Measurements from ENCODE around the gene PRIMPOL. TPM values are rescaled to one million over a fixed set of nuclear protein-coding genes. Genes with fewer than 3 reads are reported as not detected.
A peak's percentile ranks its signal among the peaks of the same experiment; 100 is the strongest.
"Not testable (repeated sequence)": the region's sequence is repeated elsewhere in the genome, so short reads cannot be mapped to it uniquely, and the experiment has no call there.

Gene PRIMPOL
- total and polyA plus RNA-seq, 5 donors from 2014 or later, result 10.1 to 20.1 (median 16.5) TPM

- H3K9me3 Mint-ChIP-seq, result no peaks in the 10 kb centered on the region
- H3K4me1 ChIP-seq (ENCODE audit: control insufficient read depth, insufficient read depth, low read length, poor library complexity, severe bottlenecking), result peaks cover 37% of the 10 kb centered on the region
- H3K27me3 Mint-ChIP-seq, result no peaks in the 10 kb centered on the region
- H3K36me3 ChIP-seq (ENCODE audit: control insufficient read depth, insufficient read depth, low read length), result peaks cover 7% of the 10 kb centered on the region
- H3K27me3 ChIP-seq (ENCODE audit: control insufficient read depth, insufficient read depth, low read length), result no peaks in the 10 kb centered on the region
- H3K9me3 ChIP-seq (ENCODE audit: control insufficient read depth in 2 of 2, low read length in 2 of 2), result no peaks in the 10 kb centered on the region
- peaks cover 17% of the 10 kb centered on the region for H3K36me3 Mint-ChIP-seq
- ATAC-seq (ENCODE audit: low read depth in 2 of 2), result no peak
- H3K4me1 Mint-ChIP-seq, result peaks cover 22 to 53% (median 37%) of the 10 kb centered on the region in 4 donors
- H3K27ac Mint-ChIP-seq, result peak overlapping the region; percentile 63 to 93 (median 93)
- DNase-seq, result no peak
- peak overlapping the region; percentile 93 to 97 (median 94) for H3K4me3 Mint-ChIP-seq
- H3K27ac ChIP-seq (ENCODE audit: insufficient read depth, low read length, poor library complexity, severe bottlenecking), result peak overlapping the region; percentile 82
- H3K4me3 ChIP-seq (ENCODE audit: low read depth, low read length), result peak overlapping the region; percentile 89
These were observed 675 bp downstream of the PRIMPOL start for GRCh38 chr4:184649971-184650855.

GRCh38 chr4:184651899-184652298, 2.4 kb downstream of the PRIMPOL start:
- DNase-seq (no peak), ATAC-seq (ENCODE audit: low read depth in 2 of 2) (no peak)
- H3K4me1 ChIP-seq (ENCODE audit: control insufficient read depth, insufficient read depth, low read length, poor library complexity, severe bottlenecking), result peaks cover 20% of the 10 kb centered on the region
- peaks cover 2% of the 10 kb centered on the region for H3K36me3 ChIP-seq (ENCODE audit: control insufficient read depth, insufficient read depth, low read length)
- peak overlapping the region in 1 of 3 donors; percentile 22 for H3K27ac Mint-ChIP-seq
- H3K27me3 Mint-ChIP-seq, result no peaks in the 10 kb centered on the region
- H3K9me3 Mint-ChIP-seq, result no peaks in the 10 kb centered on the region
- peak overlapping the region in 2 of 4 donors; percentile 55 to 74 for H3K4me3 Mint-ChIP-seq
- no peak overlapping the region for H3K4me3 ChIP-seq (ENCODE audit: low read depth, low read length)
- no peaks in the 10 kb centered on the region for H3K9me3 ChIP-seq (ENCODE audit: control insufficient read depth in 2 of 2, low read length in 2 of 2)
- no peak overlapping the region for H3K27ac ChIP-seq (ENCODE audit: insufficient read depth, low read length, poor library complexity, severe bottlenecking)
- no peaks in the 10 kb centered on the region for H3K27me3 ChIP-seq (ENCODE audit: control insufficient read depth, insufficient read depth, low read length)
- peaks cover 10 to 36% (median 23%) of the 10 kb centered on the region in 4 donors for H3K4me1 Mint-ChIP-seq
- peaks cover 9% of the 10 kb centered on the region for H3K36me3 Mint-ChIP-seq

DNA sequence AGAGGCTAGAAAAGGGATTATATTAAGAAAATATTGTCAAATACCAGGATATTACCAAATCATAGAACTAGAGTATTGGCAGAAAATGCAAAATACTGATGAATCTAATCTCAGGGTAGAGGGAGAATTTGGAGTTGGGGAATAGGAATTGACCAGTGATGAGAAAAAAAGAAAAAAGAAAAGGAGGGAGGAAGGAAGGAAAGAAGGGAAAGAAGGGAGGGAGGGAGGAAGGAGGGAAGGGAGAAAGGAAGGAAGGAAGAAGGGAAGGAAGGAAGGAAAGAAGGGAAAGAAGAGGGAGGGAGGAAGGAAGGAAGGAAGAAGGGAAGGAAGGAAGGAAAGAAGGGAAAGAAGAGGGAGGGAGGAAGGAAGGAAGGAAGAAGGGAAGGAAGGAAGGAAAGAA, 3.1 kb downstream of the PRIMPOL start:
- H3K36me3 ChIP-seq (ENCODE audit: control insufficient read depth, insufficient read depth, low read length); ATAC-seq (ENCODE audit: low read depth in 2 of 2); H3K9me3 Mint-ChIP-seq; H3K4me3 Mint-ChIP-seq; H3K27me3 Mint-ChIP-seq; H3K9me3 ChIP-seq (ENCODE audit: control insufficient read depth in 2 of 2, low read length in 2 of 2); H3K27ac Mint-ChIP-seq; DNase-seq; H3K4me3 ChIP-seq (ENCODE audit: low read depth, low read length); H3K27ac ChIP-seq (ENCODE audit: insufficient read depth, low read length, poor library complexity, severe bottlenecking); H3K27me3 ChIP-seq (ENCODE audit: control insufficient read depth, insufficient read depth, low read length): not testable (repeated sequence)
- Mint-ChIP-seq H3K4me1 (peaks cover 8 to 28% (median 15%) of the 10 kb centered on the region in 4 donors), H3K36me3 (peaks cover 13% of the 10 kb centered on the region)
- peaks cover 12% of the 10 kb centered on the region for H3K4me1 ChIP-seq (ENCODE audit: control insufficient read depth, insufficient read depth, low read length, poor library complexity, severe bottlenecking)

DNA sequence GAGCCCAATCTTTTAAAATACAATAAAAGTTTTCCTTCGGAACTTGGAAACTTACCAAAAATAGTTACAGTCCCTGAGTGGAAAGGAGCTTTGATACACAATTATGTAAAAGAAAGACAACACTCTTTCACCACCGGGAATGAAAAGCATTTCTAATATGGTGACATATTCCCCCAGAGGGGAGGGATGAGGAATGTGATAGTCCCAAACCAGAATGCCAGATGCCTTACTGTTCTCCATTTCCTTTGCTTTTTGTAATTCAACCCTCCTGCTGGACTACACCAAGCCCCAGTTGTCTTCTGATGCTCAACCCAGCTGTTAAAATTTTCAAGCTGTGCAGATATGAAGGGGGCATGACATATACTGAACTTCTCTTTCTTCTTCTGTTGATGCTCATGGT, 4.1 kb downstream of the PRIMPOL start:
- Mint-ChIP-seq H3K27me3 (no peaks in the 10 kb centered on the region), H3K36me3 (peaks cover 13% of the 10 kb centered on the region), H3K9me3 (no peaks in the 10 kb centered on the region), H3K27ac (no peak overlapping the region), H3K4me3 (peak overlapping the region in 2 of 4 donors; percentile 1 to 36), H3K4me1 (peaks cover 8 to 20% (median 13%) of the 10 kb centered on the region in 4 donors)
- H3K36me3 ChIP-seq (ENCODE audit: control insufficient read depth, insufficient read depth, low read length), result peaks cover 6% of the 10 kb centered on the region
- peaks cover 6% of the 10 kb centered on the region for H3K4me1 ChIP-seq (ENCODE audit: control insufficient read depth, insufficient read depth, low read length, poor library complexity, severe bottlenecking)
- no peak overlapping the region for H3K4me3 ChIP-seq (ENCODE audit: low read depth, low read length)
- no peaks in the 10 kb centered on the region for H3K27me3 ChIP-seq (ENCODE audit: control insufficient read depth, insufficient read depth, low read length)
- no peaks in the 10 kb centered on the region for H3K9me3 ChIP-seq (ENCODE audit: control insufficient read depth in 2 of 2, low read length in 2 of 2)
- no peak for DNase-seq
- no peak for ATAC-seq (ENCODE audit: low read depth in 2 of 2)
- no peak overlapping the region for H3K27ac ChIP-seq (ENCODE audit: insufficient read depth, low read length, poor library complexity, severe bottlenecking)

- no peak for ATAC-seq (ENCODE audit: low read depth in 2 of 2)
- Histone ChIP-seq H3K36me3 (ENCODE audit: control insufficient read depth, insufficient read depth, low read length) (peaks cover 6% of the 10 kb centered on the region), H3K27me3 (ENCODE audit: control insufficient read depth, insufficient read depth, low read length) (no peaks in the 10 kb centered on the region), H3K4me1 (ENCODE audit: control insufficient read depth, insufficient read depth, low read length, poor library complexity, severe bottlenecking) (no peaks in the 10 kb centered on the region), H3K9me3 (ENCODE audit: control insufficient read depth in 2 of 2, low read length in 2 of 2) (no peaks in the 10 kb centered on the region), H3K4me3 (ENCODE audit: low read depth, low read length) (no peak overlapping the region), H3K27ac (ENCODE audit: insufficient read depth, low read length, poor library complexity, severe bottlenecking) (no peak overlapping the region)
- Mint-ChIP-seq H3K27me3 (no peaks in the 10 kb centered on the region), H3K36me3 (peaks cover 20% of the 10 kb centered on the region), H3K4me3 (no peak overlapping the region), H3K4me1 (peaks cover 0 to 11% (median 3%) of the 10 kb centered on the region in 4 donors), H3K27ac (no peak overlapping the region), H3K9me3 (no peaks in the 10 kb centered on the region)
- no peak for DNase-seq
These were observed 6.6 kb downstream of the PRIMPOL start for GRCh38 chr4:184655889-184656869.

DNA sequence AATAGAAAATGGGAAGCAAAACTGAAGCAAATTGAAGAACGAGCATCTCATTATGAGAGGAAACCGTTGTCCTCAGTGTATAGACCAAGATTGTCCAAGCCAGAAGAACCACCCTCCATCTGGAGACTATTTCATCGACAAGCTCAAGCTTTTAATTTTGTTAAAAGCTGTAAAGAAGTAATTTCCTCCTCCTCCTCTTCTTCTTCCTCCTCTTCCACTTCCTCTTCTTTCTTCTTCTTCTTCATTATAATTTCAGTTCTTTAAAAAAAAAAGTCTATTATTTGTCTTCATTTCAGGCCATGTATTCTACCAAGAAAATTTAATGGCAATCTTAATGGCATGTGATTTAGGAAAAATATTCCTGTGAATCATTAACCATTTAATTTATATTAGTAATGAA, 7.6 kb downstream of the PRIMPOL start:
- no peaks in the 10 kb centered on the region for H3K27me3 Mint-ChIP-seq
- H3K4me1 Mint-ChIP-seq, result peaks cover 0 to 5% (median 2%) of the 10 kb centered on the region in 4 donors
- DNase-seq (no peak), ATAC-seq (ENCODE audit: low read depth in 2 of 2) (no peak)
- H3K27me3 ChIP-seq (ENCODE audit: control insufficient read depth, insufficient read depth, low read length), result no peaks in the 10 kb centered on the region
- no peak overlapping the region for H3K27ac ChIP-seq (ENCODE audit: insufficient read depth, low read length, poor library complexity, severe bottlenecking)
- H3K9me3 Mint-ChIP-seq, result no peaks in the 10 kb centered on the region
- H3K4me3 Mint-ChIP-seq, result no peak overlapping the region
- H3K36me3 ChIP-seq (ENCODE audit: control insufficient read depth, insufficient read depth, low read length), result peaks cover 6% of the 10 kb centered on the region
- no peaks in the 10 kb centered on the region for H3K9me3 ChIP-seq (ENCODE audit: control insufficient read depth in 2 of 2, low read length in 2 of 2)
- no peaks in the 10 kb centered on the region for H3K4me1 ChIP-seq (ENCODE audit: control insufficient read depth, insufficient read depth, low read length, poor library complexity, severe bottlenecking)
- H3K27ac Mint-ChIP-seq, result no peak overlapping the region
- peaks cover 21% of the 10 kb centered on the region for H3K36me3 Mint-ChIP-seq
- no peak overlapping the region for H3K4me3 ChIP-seq (ENCODE audit: low read depth, low read length)

DNA sequence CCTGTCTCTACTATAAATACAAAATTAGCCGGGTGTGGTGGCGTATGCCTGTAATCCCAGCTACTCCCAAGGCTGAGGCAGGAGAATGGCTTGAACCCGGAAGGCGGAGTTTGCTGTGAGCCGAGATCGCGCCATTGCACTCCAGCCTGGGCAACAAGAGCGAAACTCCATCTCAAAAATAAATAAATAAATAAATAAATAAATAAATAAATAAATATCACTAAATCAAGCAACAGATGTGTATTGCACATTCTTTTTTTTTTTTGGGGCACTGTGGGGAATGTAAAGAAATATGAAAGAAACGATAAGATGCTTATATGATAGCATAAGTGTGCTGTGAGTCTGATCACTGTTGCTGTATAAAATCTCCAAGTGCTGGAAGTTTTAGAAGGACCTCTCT, 8.3 kb downstream of the PRIMPOL start:
- H3K27ac Mint-ChIP-seq, H3K27me3 Mint-ChIP-seq: not testable (repeated sequence)

More for the DNA sequence above, 8.3 kb downstream of the PRIMPOL start:
- H3K36me3 ChIP-seq (ENCODE audit: control insufficient read depth, insufficient read depth, low read length); DNase-seq; H3K4me1 Mint-ChIP-seq; ATAC-seq (ENCODE audit: low read depth in 2 of 2); H3K27ac ChIP-seq (ENCODE audit: insufficient read depth, low read length, poor library complexity, severe bottlenecking); H3K27me3 ChIP-seq (ENCODE audit: control insufficient read depth, insufficient read depth, low read length); H3K4me1 ChIP-seq (ENCODE audit: control insufficient read depth, insufficient read depth, low read length, poor library complexity, severe bottlenecking); H3K4me3 Mint-ChIP-seq; H3K4me3 ChIP-seq (ENCODE audit: low read depth, low read length); H3K9me3 Mint-ChIP-seq; H3K9me3 ChIP-seq (ENCODE audit: control insufficient read depth in 2 of 2, low read length in 2 of 2): not testable (repeated sequence)
- peaks cover 21% of the 10 kb centered on the region for H3K36me3 Mint-ChIP-seq
